HepG2 (cell line): ENCODE measurements around the gene DOCK4. TPM values are rescaled to one million over a fixed set of nuclear protein-coding genes. Genes with fewer than 3 reads are reported as not detected.
A peak's percentile ranks its signal among the peaks of the same experiment; 100 is the strongest.

ENCODE experiments used
- ATAC-seq: fragments of 200-7000 bp; cut with Tn5 transposase; 3 replicates; pipeline ENCODE4 v1.9.1; 2020; ENCODE audit warnings: mild to moderate bottlenecking, moderate library complexity
- BruUV-seq: library from RNA; stranded (reverse); fragments of 400-500 nt; replicated peaks from 2 replicates; lab custom pipeline; 2021; lab: Mats Ljungman, UMichigan
- CTCF ChIA-PET: fragments of 300-600 bp; formaldehyde crosslinking; extraction: SDS; loops from one replicate; lab custom pipeline; 2021; ENCODE audit warnings: low total read pairs, inconsistent platforms, low intra/inter-chr PET ratio; lab: Yijun Ruan, JAX
- POLR2A ChIA-PET: fragments of 350-600 bp; sonication (Branson Sonifier 250); formaldehyde crosslinking; loops from one replicate; lab custom pipeline; 2020; ENCODE audit warnings: antibody characterized with exemption, inconsistent platforms; lab: Yijun Ruan, JAX
- DNase-seq: peaks from one replicate; pipeline ENCODE4 v3.0.0-alpha.2; 2015; ENCODE audit warnings: low spot score
- FAIRE-seq: peaks from 3 replicates; lab custom pipeline; 2011; peaks lifted over from hg19 to GRCh38; lab: Jason Lieb, UNC
- H2AFZ ChIP-seq: one replicate; pipeline ENCODE4 v1.6.1; 2011; ENCODE audit warnings: low read length, inconsistent platforms
- H3K27ac ChIP-seq: fragments of 300-600 bp; 3 replicates; pipeline ENCODE4 v1.8.0; 2011; ENCODE audit warnings: mixed run types, mild to moderate bottlenecking, mixed read lengths, low read length, inconsistent platforms; ENCODE audit not compliant: insufficient read depth; ENCODE audit errors: extremely low read length
- H3K27me3 ChIP-seq, 2 experiments: fragments of 200-600 bp in 1 of 2; 2 replicates in 1 of 2; 3 replicates in 1 of 2; pipeline versions ENCODE4 v1.6.0 to v1.8.0; 2011; ENCODE audit warnings: low read length in 2 of 2, mild to moderate bottlenecking in 2 of 2, moderate library complexity in 2 of 2, inconsistent platforms in 1 of 2; ENCODE audit not compliant: insufficient read depth in 2 of 2, control insufficient read depth in 1 of 2
- H3K36me3 ChIP-seq, 2 experiments: fragments of 200-600 bp in 1 of 2; replicated peaks in 1 of 2; 2 replicates in 1 of 2; 3 replicates in 1 of 2; pipeline versions ENCODE4 v1.5.1 to v1.8.0; 2011; ENCODE audit warnings: low read length in 2 of 2, inconsistent platforms in 1 of 2; ENCODE audit not compliant: insufficient read depth in 2 of 2, control insufficient read depth in 1 of 2
- H3K4me1 ChIP-seq: 2 replicates; pipeline ENCODE4 v1.5.1; 2012; ENCODE audit warnings: low read length, inconsistent platforms; ENCODE audit not compliant: insufficient read depth
- H3K4me2 ChIP-seq: 2 replicates; pipeline ENCODE4 v1.6.0; 2011; ENCODE audit warnings: low read depth, low read length, inconsistent platforms
- H3K4me3 ChIP-seq, 3 experiments: fragments of 200-600 bp in 1 of 3; sonication (generic), shearing (Covaris generic) in 1 of 3; replicated peaks in 1 of 3; 2 replicates each; pipeline ENCODE4 v1.5.1; 2011 to 2016; ENCODE audit warnings: low read length in 3 of 3, inconsistent platforms in 2 of 3, low read depth in 2 of 3, mild to moderate bottlenecking in 2 of 3, control low read depth in 1 of 3, mixed read lengths in 1 of 3; ENCODE audit not compliant: insufficient read depth in 1 of 3
- H3K79me2 ChIP-seq: one replicate; pipeline ENCODE4 v1.6.1; 2011; ENCODE audit warnings: low read length, inconsistent platforms; ENCODE audit not compliant: insufficient read depth
- H3K9ac ChIP-seq: 2 replicates; pipeline ENCODE4 v1.6.0; 2011; ENCODE audit warnings: mild to moderate bottlenecking, low read depth, low read length, inconsistent platforms; ENCODE audit not compliant: insufficient read depth
- H3K9me3 ChIP-seq: 2 replicates; pipeline ENCODE4 v1.5.1; 2012; ENCODE audit warnings: mild to moderate bottlenecking, low read length
- H4K20me1 ChIP-seq: 2 replicates; pipeline ENCODE4 v1.6.0; 2011; ENCODE audit warnings: inconsistent platforms, mild to moderate bottlenecking, low read length, moderate library complexity; ENCODE audit not compliant: insufficient read depth
- MAFF ChIP-seq: IDR thresholded peaks from 2 replicates; pipeline ENCODE4 v1.6.1; 2011; ENCODE audit warnings: low read depth, low read length, improper control_type of control experiment
- MAFK ChIP-seq, 2 experiments: IDR thresholded peaks in 1 of 2; conservative IDR thresholded peaks in 1 of 2; 2 replicates each; pipeline ENCODE4 v1.6.1; 2011; ENCODE audit warnings: improper control_type of control experiment in 2 of 2, low read length in 2 of 2
- SSRP1 ChIP-seq: IDR thresholded peaks from 2 replicates; pipeline ENCODE4 v1.6.1; 2016; ENCODE audit warnings: control low read depth
- TFE3 ChIP-seq: IDR thresholded peaks from 2 replicates; pipeline ENCODE4 v1.6.1; 2016
- WGBS: methylation state at CpG from one replicate; pipeline ENCODE4 v1.1.6; 2017; ENCODE audit warnings: low lambda C conversion rate; 5-methylcytosine and 5-hydroxymethylcytosine counted together
- in situ Hi-C: cut with HindIII; loops from 2 replicates; pipeline ENCODE4 v1.10.0; 2017; ENCODE audit warnings: low pct_unique_long_range_greater_than_20kb; ENCODE audit not compliant: extremely low pct_ligation_motif_present
- intact Hi-C: fragments of 100-400 bp; cut with micrococcal nuclease; formaldehyde crosslinking; loops from one replicate; pipeline ENCODE4 v1.10.0; 2022; ENCODE audit not compliant: unreplicated experiment
- polyA plus RNA-seq, 8 experiments: library from polyadenylated mRNA; depleted of rRNA in 3 of 8; stranded (reverse) in 7 of 8; unstranded in 1 of 8; fragments of >200 nt; fragmentation: Illumina TruSeq in 4 of 8; extraction: Trizol in 4 of 8; gene quantifications; 2 replicates each; pipeline versions ENCODE4 v1.2.1 to v1.2.3, GENCODE V29; 2011 to 2016; ENCODE audit warnings: low read depth in 4 of 8, missing spikeins in 1 of 8, mixed read lengths in 1 of 8; ENCODE audit not compliant: insufficient read depth in 1 of 8
- total RNA-seq, 5 experiments: library from RNA; depleted of rRNA; stranded (reverse); fragments of >200 nt; fragmentation: Illumina TruSeq; extraction: Trizol; gene quantifications; 2 replicates each; pipeline ENCODE4 v1.2.3, GENCODE V29; 2016; ENCODE audit warnings: low read depth in 1 of 5

Gene DOCK4
- total and polyA plus RNA-seq, 2 of the 13 experiments (the other 11 are each of a cell fraction or from before 2014, with no cell fraction given) = 13.5 to 17.4 TPM

- Histone ChIP-seq H3K79me2 (no peaks in the 10 kb centered on the region), H3K4me1 (no peaks in the 10 kb centered on the region), H3K4me2 (no peak overlapping the region), H2AFZ (no peak overlapping the region), H3K9me3 (no peaks in the 10 kb centered on the region), H3K27ac (no peak overlapping the region), H3K36me3 (peaks cover 6 to 10% of the 10 kb centered on the region in 2 experiments; a peak in 4 of 5 replicates), H3K4me3 (no peak overlapping the region), H3K27me3 (no peaks in the 10 kb centered on the region), H3K9ac (no peak overlapping the region), H4K20me1 (no peaks in the 10 kb centered on the region)
- intact Hi-C loops (no loop called here), in situ Hi-C loops (no loop called here)
- TF ChIP-seq TFE3 (CRISPR knock-in tag) = no peak
- ATAC-seq (no peak), FAIRE-seq (no peak), DNase-seq (no peak)
- 95% methylated on average over 6 of the region's 6 CpGs for WGBS
- BruUV-seq = no TSS peak
- POLR2A ChIA-PET = no interaction called here
- CTCF ChIA-PET = no interaction called here
Observed at GRCh38 chr7:111860248-111860647, 346.0 kb downstream of the DOCK4 start.

- no peak overlapping the region for H3K4me2 ChIP-seq
- TF ChIP-seq MAFK (conservative IDR thresholded peaks at IDR 0.05 in 1 of 2, IDR thresholded peaks at IDR 0.05 in 1 of 2; ENCODE audit: low read length in 2 of 2) (peak; percentile 80 to 87), SSRP1 (CRISPR knock-in tag) (no peak), MAFF (peak; percentile 79)
- TF ChIP-seq, all 625 proteins: peak for 2
- Histone ChIP-seq H3K79me2 (no peaks in the 10 kb centered on the region), H3K9me3 (no peaks in the 10 kb centered on the region), H3K9ac (no peak overlapping the region), H3K4me3 (no peak overlapping the region), H3K27me3 (no peaks in the 10 kb centered on the region), H4K20me1 (no peaks in the 10 kb centered on the region), H2AFZ (no peak overlapping the region), H3K36me3 (peaks cover 6 to 8% of the 10 kb centered on the region in 2 experiments; a peak in 4 of 5 replicates), H3K27ac (no peak overlapping the region), H3K4me1 (no peaks in the 10 kb centered on the region)
- intact Hi-C loops (loop anchor here (5.0 to 10.0 kb wide), 2 partner anchors 559 to 636 kb away; no protein-coding TSS in a partner anchor), in situ Hi-C loops (loop anchor here (5.0 kb wide), 1 partner anchor 96 kb away; no protein-coding TSS in a partner anchor)
- 88% methylated on average over 3 of the region's 3 CpGs for WGBS
- no peak for ATAC-seq
- POLR2A ChIA-PET = no interaction called here
- FAIRE-seq = no peak
- TSS peak; percentile 26 for BruUV-seq
- no peak for DNase-seq
- CTCF ChIA-PET = no interaction called here
Observed at GRCh38 chr7:111858331-111858730, 347.9 kb downstream of the DOCK4 start.
